Smooth muscle cell (in vitro differentiated cells): ENCODE results near the gene VTI1A. TPM values are rescaled to one million over a fixed set of nuclear protein-coding genes. Genes with fewer than 3 reads are reported as not detected.

Experiments used
- DNase-seq: peaks from one replicate; lab custom pipeline; 2025; ENCODE audit not compliant: unreplicated experiment; lab: John Stamatoyannopoulos, UW
- H2AFZ ChIP-seq: fragments of 200-600 bp; sonication (generic); 2 replicates; pipeline ENCODE4 v1.6.0; 2016; ENCODE audit warnings: antibody characterized with exemption, low read depth, mild to moderate bottlenecking
- H3F3A ChIP-seq: fragments of 200-600 bp; sonication (generic); 2 replicates; pipeline ENCODE4 v1.6.0; 2017; ENCODE audit warnings: antibody characterized with exemption, low read depth
- H3K27ac ChIP-seq: fragments of 200-600 bp; sonication (generic); 2 replicates; pipeline ENCODE4 v1.5.1; 2016; ENCODE audit warnings: low read depth, mild to moderate bottlenecking
- H3K27me3 ChIP-seq: fragments of 200-600 bp; sonication (generic); 2 replicates; pipeline ENCODE4 v1.6.1; 2016; ENCODE audit warnings: low read depth, mild to moderate bottlenecking
- H3K36me3 ChIP-seq: fragments of 200-600 bp; sonication (generic); 2 replicates; pipeline ENCODE4 v1.5.1; 2016; ENCODE audit warnings: low read depth
- H3K4me1 ChIP-seq: fragments of 200-600 bp; sonication (generic); 2 replicates; pipeline ENCODE4 v1.5.1; 2016; ENCODE audit warnings: low read depth
- H3K4me2 ChIP-seq: fragments of 200-600 bp; sonication (generic); 2 replicates; pipeline ENCODE4 v1.6.0; 2016; ENCODE audit warnings: mild to moderate bottlenecking
- H3K4me3 ChIP-seq: fragments of 200-600 bp; sonication (generic); 2 replicates; pipeline ENCODE4 v1.5.1; 2016; ENCODE audit warnings: mild to moderate bottlenecking
- H3K79me2 ChIP-seq: fragments of 200-600 bp; sonication (generic); 2 replicates; pipeline ENCODE4 v1.6.0; 2016; ENCODE audit warnings: low read depth, mild to moderate bottlenecking
- H3K9ac ChIP-seq: fragments of 200-600 bp; sonication (generic); 2 replicates; pipeline ENCODE4 v1.6.0; 2016; ENCODE audit warnings: low read depth
- H3K9me3 ChIP-seq: fragments of 200-600 bp; sonication (generic); replicated peaks from 2 replicates; pipeline ENCODE4 v1.5.1; 2016; ENCODE audit warnings: low read depth
- H4K20me1 ChIP-seq: fragments of 200-600 bp; sonication (generic); 2 replicates; pipeline ENCODE4 v1.6.0; 2016; ENCODE audit warnings: low read depth
- CTCF ChIP-seq: fragments of 200-600 bp; sonication (generic); IDR thresholded peaks from 2 replicates; pipeline ENCODE4 v1.5.1; 2017; ENCODE audit warnings: borderline replicate concordance, mild to moderate bottlenecking, antibody characterized with exemption; ENCODE audit not compliant: insufficient read depth, poor library complexity, severe bottlenecking
- WGBS: methylation state at CpG from one replicate; pipeline ENCODE4 v1.1.7; 2016; ENCODE audit warnings: low lambda C conversion rate; 5-methylcytosine and 5-hydroxymethylcytosine counted together
- polyA plus RNA-seq: library from polyadenylated mRNA; unstranded; fragments of >200 nt; fragmentation: Nextera tagmentation; extraction: Ambion mirVana; gene quantifications from 2 replicates; pipeline ENCODE4 v1.2.1, GENCODE V29; 2016
- total RNA-seq: library from RNA; depleted of rRNA; stranded (reverse); fragments of >200 nt; gene quantifications from 2 replicates; pipeline ENCODE4 v1.2.3, GENCODE V29; 2014

Gene VTI1A
- total and polyA plus RNA-seq, 2 experiments from 2014 or later: 14.0 to 21.8 TPM

- Histone ChIP-seq H4K20me1 (no peaks in the 10 kb centered on the region), H3K27me3 (no peaks in the 10 kb centered on the region), H3K4me2 (no peak overlapping the region), H3K79me2 (no peaks in the 10 kb centered on the region), H3K4me3 (no peak overlapping the region), H3K9me3 (no peaks in the 10 kb centered on the region), H3K36me3 (peaks cover 7% of the 10 kb centered on the region), H3F3A (no peaks in the 10 kb centered on the region), H2AFZ (no peak overlapping the region), H3K4me1 (no peaks in the 10 kb centered on the region), H3K9ac (no peak overlapping the region), H3K27ac (no peak overlapping the region)
- no peak for TF ChIP-seq CTCF
- 75% methylated on average over 4 of the region's 4 CpGs for WGBS
- DNase-seq: no peak
These were observed 223.0 kb downstream of the VTI1A start for GRCh38 chr10:112669989-112670388.

- no peaks in the 10 kb centered on the region for H3K4me1 ChIP-seq
- no peak overlapping the region for H2AFZ ChIP-seq
- DNase-seq: no peak
- H3K9ac ChIP-seq: no peak overlapping the region
- H3F3A ChIP-seq: no peaks in the 10 kb centered on the region
- H3K27me3 ChIP-seq: no peaks in the 10 kb centered on the region
- no peak for TF ChIP-seq CTCF
- H3K27ac ChIP-seq: no peak overlapping the region
- WGBS: 96% methylated on average over 4 of the region's 4 CpGs
- no peak overlapping the region for H3K4me3 ChIP-seq
- H3K9me3 ChIP-seq: no peaks in the 10 kb centered on the region
- H3K79me2 ChIP-seq: no peaks in the 10 kb centered on the region
- H4K20me1 ChIP-seq: no peaks in the 10 kb centered on the region
- H3K4me2 ChIP-seq: no peak overlapping the region
- H3K36me3 ChIP-seq: peaks cover 7% of the 10 kb centered on the region
These were observed 224.7 kb downstream of the VTI1A start for GRCh38 chr10:112671743-112672142.

GRCh38 chr10:112672706-112673105 is 225.7 kb downstream of the VTI1A start:
- no peaks in the 10 kb centered on the region for H3F3A ChIP-seq
- 96% methylated on average over 5 of the region's 5 CpGs for WGBS
- no peaks in the 10 kb centered on the region for H3K27me3 ChIP-seq
- DNase-seq: no peak
- TF ChIP-seq CTCF: no peak
- no peak overlapping the region for H3K4me3 ChIP-seq
- H3K4me1 ChIP-seq: no peaks in the 10 kb centered on the region
- no peak overlapping the region for H3K27ac ChIP-seq
- H3K9ac ChIP-seq: no peak overlapping the region
- no peaks in the 10 kb centered on the region for H3K9me3 ChIP-seq
- no peaks in the 10 kb centered on the region for H4K20me1 ChIP-seq
- H2AFZ ChIP-seq: no peak overlapping the region
- H3K79me2 ChIP-seq: no peaks in the 10 kb centered on the region
- H3K36me3 ChIP-seq: peaks cover 7% of the 10 kb centered on the region
- no peak overlapping the region for H3K4me2 ChIP-seq

GRCh38 chr10:112675560-112676083 is 228.6 kb downstream of the VTI1A start:
- no peaks in the 10 kb centered on the region for H3F3A ChIP-seq
- no peak overlapping the region for H3K4me3 ChIP-seq
- H3K36me3 ChIP-seq: no peaks in the 10 kb centered on the region
- no peak overlapping the region for H3K9ac ChIP-seq
- TF ChIP-seq CTCF: no peak
- no peak for DNase-seq
- H2AFZ ChIP-seq: no peak overlapping the region
- H3K4me2 ChIP-seq: no peak overlapping the region
- 95% methylated on average over 10 of the region's 10 CpGs for WGBS
- no peak overlapping the region for H3K27ac ChIP-seq
- H3K4me1 ChIP-seq: peaks cover 11% of the 10 kb centered on the region
- no peaks in the 10 kb centered on the region for H3K79me2 ChIP-seq
- H3K27me3 ChIP-seq: no peaks in the 10 kb centered on the region
- no peaks in the 10 kb centered on the region for H3K9me3 ChIP-seq
- H4K20me1 ChIP-seq: no peaks in the 10 kb centered on the region
